HCT116 (cell line): Measurements from ENCODE around the gene AMZ1. TPM values are rescaled to one million over a fixed set of nuclear protein-coding genes. Genes with fewer than 3 reads are reported as not detected.

ENCODE experiments used
- ATAC-seq: fragments of 200-7000 bp; cut with Tn5 transposase; 2 replicates; pipeline ENCODE4 v1.9.1; 2020; ENCODE audit warnings: mild to moderate bottlenecking, moderate library complexity
- BruUV-seq: library from RNA; stranded (reverse); fragments of 400-500 nt; replicated peaks from 2 replicates; lab custom pipeline; 2021; lab: Mats Ljungman, UMichigan
- CTCF ChIA-PET: fragments of 300-600 bp; sonication (Branson Sonifier 250); formaldehyde crosslinking; loops from one replicate; lab custom pipeline; 2021; ENCODE audit warnings: antibody characterized with exemption; lab: Charles Lee
- POLR2A ChIA-PET: fragments of 300-600, 350-600 bp; sonication (Branson Sonifier 250); formaldehyde crosslinking; loops from one replicate; lab custom pipeline; 2021; ENCODE audit warnings: antibody characterized with exemption; lab: Charles Lee
- RAD21 ChIA-PET, 2 experiments: fragments of 300-600 bp; sonication (Branson Sonifier 250); formaldehyde crosslinking; loops; one replicate each; lab custom pipeline; 2023; ENCODE audit warnings: low total read pairs in 2 of 2; ENCODE audit not compliant: uncharacterized antibody in 2 of 2, unreplicated experiment in 2 of 2, low non-redundant PET in 1 of 2; lab: Charles Lee
- DNase-seq: peaks from one replicate; pipeline ENCODE4 v3.0.0-alpha.2; 2010; ENCODE audit warnings: low read depth, low spot score
- H2AFZ ChIP-seq: fragments of 200-600 bp; shearing (Covaris generic), sonication (generic); 2 replicates; pipeline ENCODE4 v1.6.1; 2017; ENCODE audit warnings: low read depth, mixed run types, mixed read lengths, antibody characterized with exemption, low read length; ENCODE audit not compliant: poor library complexity, severe bottlenecking
- H3K27ac ChIP-seq: 2 replicates; pipeline ENCODE4 v1.5.1; 2012; ENCODE audit warnings: low read depth, low read length
- H3K27me3 ChIP-seq: fragments of 200-600 bp; sonication (generic); 2 replicates; pipeline ENCODE4 v1.6.1; 2016; ENCODE audit warnings: mixed run types, low read length, mixed read lengths; ENCODE audit not compliant: insufficient read depth
- H3K36me3 ChIP-seq, 2 experiments: fragments of 200-500 bp in 1 of 2; fragments of 200-600 bp in 1 of 2; sonication (Bioruptor generic) in 1 of 2; sonication (generic) in 1 of 2; 2 replicates each; pipeline versions ENCODE4 v1.5.1 to v1.6.1; 2014 to 2016; ENCODE audit warnings: low read length in 2 of 2, inconsistent platforms in 1 of 2, mixed read lengths in 1 of 2, mixed run types in 1 of 2; ENCODE audit not compliant: insufficient read depth in 2 of 2, control insufficient read depth in 1 of 2
- H3K4me1 ChIP-seq, 2 experiments: fragments of 200-600 bp in 1 of 2; sonication (generic) in 1 of 2; 2 replicates each; pipeline versions ENCODE4 v1.5.1 to v1.6.1; 2012 to 2017; ENCODE audit warnings: low read length in 2 of 2, inconsistent platforms in 1 of 2, mild to moderate bottlenecking in 1 of 2, mixed read lengths in 1 of 2, mixed run types in 1 of 2, moderate library complexity in 1 of 2; ENCODE audit not compliant: insufficient read depth in 2 of 2, control insufficient read depth in 1 of 2
- H3K4me2 ChIP-seq: fragments of 200-600 bp; sonication (generic); 2 replicates; pipeline ENCODE4 v1.6.1; 2017; ENCODE audit warnings: mixed run types, low read length, mixed read lengths
- H3K4me3 ChIP-seq, 2 experiments: fragments of 200-600 bp in 1 of 2; sonication (generic) in 1 of 2; replicated peaks in 1 of 2; 2 replicates each; pipeline ENCODE4 v1.5.1; 2011 to 2016; ENCODE audit warnings: low read length in 2 of 2, control low read depth in 1 of 2, low read depth in 1 of 2, mild to moderate bottlenecking in 1 of 2, mixed read lengths in 1 of 2, mixed run types in 1 of 2
- H3K79me2 ChIP-seq: fragments of 200-600 bp; sonication (generic); 2 replicates; pipeline ENCODE4 v1.6.1; 2017; ENCODE audit warnings: mild to moderate bottlenecking, mixed run types, low read length, moderate library complexity, mixed read lengths; ENCODE audit not compliant: insufficient read depth
- H3K9ac ChIP-seq: fragments of 200-600 bp; sonication (generic); 2 replicates; pipeline ENCODE4 v1.6.1; 2016; ENCODE audit warnings: low read length, mixed read lengths
- H3K9me2 ChIP-seq: fragments of 200-600 bp; sonication (generic), shearing (Covaris generic); 2 replicates; pipeline ENCODE4 v1.6.1; 2017; ENCODE audit warnings: mixed run types, mild to moderate bottlenecking, moderate library complexity; ENCODE audit not compliant: insufficient read depth
- H3K9me3 ChIP-seq, 2 experiments: fragments of 200-500 bp in 1 of 2; fragments of 200-600 bp in 1 of 2; sonication (Bioruptor generic) in 1 of 2; sonication (generic) in 1 of 2; 2 replicates each; pipeline ENCODE4 v1.6.1; 2014 to 2017; ENCODE audit warnings: low read length in 2 of 2, mixed read lengths in 2 of 2, inconsistent platforms in 1 of 2, low read depth in 1 of 2, mild to moderate bottlenecking in 1 of 2, mixed run types in 1 of 2, moderate library complexity in 1 of 2; ENCODE audit not compliant: control insufficient read depth in 1 of 2, insufficient read depth in 1 of 2
- H4K20me1 ChIP-seq: fragments of 200-600 bp; sonication (generic), shearing (Covaris generic); 2 replicates; pipeline ENCODE4 v1.6.1; 2017; ENCODE audit warnings: mixed run types, mild to moderate bottlenecking, moderate library complexity; ENCODE audit not compliant: insufficient read depth
- CEBPB ChIP-seq: IDR thresholded peaks from 2 replicates; pipeline ENCODE4 v1.6.1; 2012; ENCODE audit warnings: low read depth
- JUND ChIP-seq: IDR thresholded peaks from 2 replicates; pipeline ENCODE4 v1.6.1; 2012
- POLR2A ChIP-seq: IDR thresholded peaks from 2 replicates; pipeline ENCODE4 v1.7.0; 2011; ENCODE audit warnings: borderline replicate concordance; ENCODE audit not compliant: insufficient read depth, insufficient read length; ENCODE audit errors: extremely low read depth
- ZFX ChIP-seq: fragments of 450-650 bp; IDR thresholded peaks from 2 replicates; pipeline ENCODE4 v1.6.1; 2017
- intact Hi-C: fragments of 100-400 bp; cut with micrococcal nuclease; formaldehyde crosslinking; loops from 2 replicates; pipeline ENCODE4 v1.10.0; 2022
- total RNA-seq: library from RNA; stranded (reverse); gene quantifications from one replicate; pipeline ENCODE4 v1.2.1, GENCODE V29; 2021; ENCODE audit not compliant: unreplicated experiment
- TF ChIP-seq, protein P1 (sequence below): IDR thresholded peaks from 2 replicates; pipeline ENCODE4 v1.6.1; 2012
- TF ChIP-seq, protein P2 (sequence below): IDR thresholded peaks from 2 replicates; pipeline ENCODE4 v1.6.1; 2012; ENCODE audit warnings: low read depth
- TF ChIP-seq, protein P3 (sequence below), 3 experiments: fragments of 200-600 bp in 1 of 3; sonication (generic) in 1 of 3; IDR thresholded peaks in 2 of 3; conservative IDR thresholded peaks in 1 of 3; 2 replicates each; pipeline ENCODE4 v1.5.1; 2012 to 2017; ENCODE audit warnings: low read depth in 2 of 3, low read length in 2 of 3, antibody characterized with exemption in 1 of 3, borderline replicate concordance in 1 of 3, control low read depth in 1 of 3, mild to moderate bottlenecking in 1 of 3, mixed read lengths in 1 of 3, mixed run types in 1 of 3, moderate library complexity in 1 of 3; ENCODE audit not compliant: insufficient read depth in 1 of 3

AMZ1 gene
- total RNA-seq, 1 experiment from 2014 or later = not detected

GRCh38 chr7:2718296-2718965 is 30.4 kb downstream of the AMZ1 start:
- H3K4me3 ChIP-seq = no peak overlapping the region
- H4K20me1 ChIP-seq = no peaks in the 10 kb centered on the region
- peaks cover 11 to 14% of the 10 kb centered on the region in 2 experiments for H3K4me1 ChIP-seq
- CTCF ChIA-PET = interaction anchor here (0.8 kb wide), 1 partner anchor 267 kb away, joined by 3 read pairs; no protein-coding TSS in a partner anchor
- no peaks in the 10 kb centered on the region for H3K79me2 ChIP-seq
- POLR2A ChIA-PET = no interaction called here
- H3K36me3 ChIP-seq = no peaks in the 10 kb centered on the region
- H3K27me3 ChIP-seq = no peaks in the 10 kb centered on the region
- no peak for TF ChIP-seq CEBPB
- TF ChIP-seq, protein P1, sequence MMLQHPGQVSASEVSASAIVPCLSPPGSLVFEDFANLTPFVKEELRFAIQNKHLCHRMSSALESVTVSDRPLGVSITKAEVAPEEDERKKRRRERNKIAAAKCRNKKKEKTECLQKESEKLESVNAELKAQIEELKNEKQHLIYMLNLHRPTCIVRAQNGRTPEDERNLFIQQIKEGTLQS = no peak
- no peak for TF ChIP-seq JUND
- TF ChIP-seq ZFX = no peak
- TF ChIP-seq, protein P2, sequence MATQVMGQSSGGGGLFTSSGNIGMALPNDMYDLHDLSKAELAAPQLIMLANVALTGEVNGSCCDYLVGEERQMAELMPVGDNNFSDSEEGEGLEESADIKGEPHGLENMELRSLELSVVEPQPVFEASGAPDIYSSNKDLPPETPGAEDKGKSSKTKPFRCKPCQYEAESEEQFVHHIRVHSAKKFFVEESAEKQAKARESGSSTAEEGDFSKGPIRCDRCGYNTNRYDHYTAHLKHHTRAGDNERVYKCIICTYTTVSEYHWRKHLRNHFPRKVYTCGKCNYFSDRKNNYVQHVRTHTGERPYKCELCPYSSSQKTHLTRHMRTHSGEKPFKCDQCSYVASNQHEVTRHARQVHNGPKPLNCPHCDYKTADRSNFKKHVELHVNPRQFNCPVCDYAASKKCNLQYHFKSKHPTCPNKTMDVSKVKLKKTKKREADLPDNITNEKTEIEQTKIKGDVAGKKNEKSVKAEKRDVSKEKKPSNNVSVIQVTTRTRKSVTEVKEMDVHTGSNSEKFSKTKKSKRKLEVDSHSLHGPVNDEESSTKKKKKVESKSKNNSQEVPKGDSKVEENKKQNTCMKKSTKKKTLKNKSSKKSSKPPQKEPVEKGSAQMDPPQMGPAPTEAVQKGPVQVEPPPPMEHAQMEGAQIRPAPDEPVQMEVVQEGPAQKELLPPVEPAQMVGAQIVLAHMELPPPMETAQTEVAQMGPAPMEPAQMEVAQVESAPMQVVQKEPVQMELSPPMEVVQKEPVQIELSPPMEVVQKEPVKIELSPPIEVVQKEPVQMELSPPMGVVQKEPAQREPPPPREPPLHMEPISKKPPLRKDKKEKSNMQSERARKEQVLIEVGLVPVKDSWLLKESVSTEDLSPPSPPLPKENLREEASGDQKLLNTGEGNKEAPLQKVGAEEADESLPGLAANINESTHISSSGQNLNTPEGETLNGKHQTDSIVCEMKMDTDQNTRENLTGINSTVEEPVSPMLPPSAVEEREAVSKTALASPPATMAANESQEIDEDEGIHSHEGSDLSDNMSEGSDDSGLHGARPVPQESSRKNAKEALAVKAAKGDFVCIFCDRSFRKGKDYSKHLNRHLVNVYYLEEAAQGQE = no peak
- TF ChIP-seq, protein P3, sequence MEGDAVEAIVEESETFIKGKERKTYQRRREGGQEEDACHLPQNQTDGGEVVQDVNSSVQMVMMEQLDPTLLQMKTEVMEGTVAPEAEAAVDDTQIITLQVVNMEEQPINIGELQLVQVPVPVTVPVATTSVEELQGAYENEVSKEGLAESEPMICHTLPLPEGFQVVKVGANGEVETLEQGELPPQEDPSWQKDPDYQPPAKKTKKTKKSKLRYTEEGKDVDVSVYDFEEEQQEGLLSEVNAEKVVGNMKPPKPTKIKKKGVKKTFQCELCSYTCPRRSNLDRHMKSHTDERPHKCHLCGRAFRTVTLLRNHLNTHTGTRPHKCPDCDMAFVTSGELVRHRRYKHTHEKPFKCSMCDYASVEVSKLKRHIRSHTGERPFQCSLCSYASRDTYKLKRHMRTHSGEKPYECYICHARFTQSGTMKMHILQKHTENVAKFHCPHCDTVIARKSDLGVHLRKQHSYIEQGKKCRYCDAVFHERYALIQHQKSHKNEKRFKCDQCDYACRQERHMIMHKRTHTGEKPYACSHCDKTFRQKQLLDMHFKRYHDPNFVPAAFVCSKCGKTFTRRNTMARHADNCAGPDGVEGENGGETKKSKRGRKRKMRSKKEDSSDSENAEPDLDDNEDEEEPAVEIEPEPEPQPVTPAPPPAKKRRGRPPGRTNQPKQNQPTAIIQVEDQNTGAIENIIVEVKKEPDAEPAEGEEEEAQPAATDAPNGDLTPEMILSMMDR (IDR thresholded peaks at IDR 0.05 in 2 of 3, conservative IDR thresholded peaks at IDR 0.05 in 1 of 3; ENCODE audit: borderline replicate concordance in 1 of 3, insufficient read depth in 1 of 3, low read depth in 2 of 3, low read length in 2 of 3) = no peak
- TF ChIP-seq POLR2A = no peak
- no peaks in the 10 kb centered on the region for H3K9me2 ChIP-seq
- H3K9me3 ChIP-seq = no peaks in the 10 kb centered on the region
- RAD21 ChIA-PET = interaction anchor here in 1 of 2 experiments (0.7 kb wide), 1 partner anchor 267 kb away, joined by 3 read pairs; no protein-coding TSS in a partner anchor
- DNase-seq (no peak), ATAC-seq (no peak)
- H3K4me2 ChIP-seq = no peak overlapping the region
- no peak overlapping the region for H3K9ac ChIP-seq
- intact Hi-C loops = no loop called here
- no TSS peak for BruUV-seq
- no peak overlapping the region for H2AFZ ChIP-seq
- no peak overlapping the region for H3K27ac ChIP-seq
